Activated CD8-positive, alpha-beta memory T cell treated with anti-CD3 and anti-CD28 coated beads, Interleukin-2, amount 50 U/mL, for 48 hours (primary cell): ENCODE measurements around the gene RAB15.

ENCODE experiments used
- DNase-seq: peaks from one replicate; pipeline ENCODE4 v3.0.0-alpha.2; 2020

RAB15 gene

DNA sequence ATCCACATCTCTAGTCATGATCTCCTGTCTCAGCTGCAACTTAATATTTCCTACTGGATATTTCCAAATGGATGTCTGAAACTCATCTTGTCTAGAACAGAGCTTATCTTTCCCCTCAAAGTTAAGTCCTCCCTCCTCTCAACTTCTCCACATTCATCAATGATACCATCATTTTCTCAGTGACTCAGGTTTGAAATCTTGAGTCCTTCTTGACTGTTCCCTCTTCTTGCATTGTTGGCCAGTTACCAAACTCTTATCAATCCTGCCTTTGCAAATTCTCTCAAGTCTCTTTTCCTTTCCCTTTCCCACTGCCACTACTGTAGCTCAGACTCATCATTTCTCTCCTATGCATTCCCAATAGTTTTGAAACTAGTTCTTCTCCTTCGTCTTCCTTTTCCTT lies 72.2 kb downstream of the RAB15 start:
- no peak for DNase-seq
